Hematopoietic multipotent progenitor cell treated with erythropoietin and hydrocortisone succinate and interleukin-3 and kit ligand, for 8 days (in vitro differentiated cells): ENCODE measurements around the gene GTF2H3.
"Not testable (repeated sequence)": the region's sequence is repeated elsewhere in the genome, so short reads cannot be mapped to it uniquely, and the experiment has no call there.

Experiments
- DNase-seq: peaks from one replicate; pipeline ENCODE4 v3.0.0-alpha.2; 2015

The GTF2H3 gene

DNA sequence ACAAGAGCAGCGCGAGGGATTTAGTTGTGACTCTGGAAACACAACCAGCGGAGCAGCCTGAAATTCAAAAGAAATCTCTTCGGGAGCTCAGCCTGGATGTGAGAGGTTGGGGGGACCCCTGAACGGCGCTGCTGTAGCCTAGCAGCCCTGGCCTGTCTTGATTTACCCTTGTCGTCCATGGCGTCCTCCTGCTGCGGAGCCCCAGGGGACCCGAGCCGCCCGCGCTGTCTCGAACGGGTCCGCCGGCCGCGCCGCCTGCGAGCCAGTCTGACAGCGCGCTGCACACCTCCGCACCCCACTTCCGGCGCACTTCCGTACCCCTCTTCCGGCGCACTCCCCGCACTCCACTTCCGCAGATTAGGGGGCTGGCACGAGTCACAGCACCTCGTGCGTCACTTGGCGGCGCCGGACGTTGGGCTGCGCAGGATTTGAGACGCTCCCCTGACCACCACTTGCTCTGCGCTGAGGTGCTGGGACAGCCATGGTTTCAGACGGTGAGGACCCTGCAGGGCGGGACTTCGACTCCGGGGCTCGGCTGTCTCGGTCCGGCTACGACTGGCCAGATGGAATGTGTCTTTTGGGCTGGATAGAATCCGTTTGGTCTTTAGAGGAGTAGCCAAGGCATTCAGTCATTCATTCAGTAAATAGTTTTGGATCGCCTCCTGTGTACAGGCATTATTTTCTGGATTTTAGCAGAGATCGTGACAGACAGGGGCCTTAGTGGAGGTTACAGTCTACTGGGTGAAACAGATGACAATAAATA lies at the start of gene GTF2H3, which contains the start of gene EIF2B1:
TSS of gene GTF2H3 (plus strand) at position 451 of the 763 bp plus-strand sequence. CDS start at position 482, 31 bp downstream.
TSS of gene EIF2B1 (minus strand) at position 308 of the 763 bp plus-strand sequence. CDS start at position 179, 129 bp downstream.
- peak; percentile 98 for DNase-seq

GRCh38 chr12:123591702-123592481 lies 41.7 kb upstream of the GTF2H3 start:
- DNase-seq, result no peak

DNA sequence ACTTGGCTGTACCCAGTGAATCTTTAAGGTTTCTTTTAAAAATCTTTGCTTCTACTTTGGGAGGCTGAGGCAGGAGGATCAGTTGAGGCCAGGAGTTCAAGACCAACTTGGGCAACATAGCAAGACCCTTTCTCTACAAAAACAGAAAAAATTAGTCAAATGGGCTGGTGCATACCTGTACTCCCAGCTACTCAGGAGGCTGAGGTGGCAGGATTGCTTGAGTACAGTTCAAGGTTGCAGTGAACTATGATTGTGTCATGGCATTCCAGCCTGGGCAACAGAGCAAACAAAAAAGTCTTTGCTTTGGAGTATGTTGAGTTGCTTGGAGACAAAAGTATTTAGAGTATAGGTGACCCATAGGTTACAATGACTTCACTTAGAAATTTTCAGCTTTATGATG lies 37.9 kb upstream of the GTF2H3 start:
- DNase-seq, result no peak

DNA sequence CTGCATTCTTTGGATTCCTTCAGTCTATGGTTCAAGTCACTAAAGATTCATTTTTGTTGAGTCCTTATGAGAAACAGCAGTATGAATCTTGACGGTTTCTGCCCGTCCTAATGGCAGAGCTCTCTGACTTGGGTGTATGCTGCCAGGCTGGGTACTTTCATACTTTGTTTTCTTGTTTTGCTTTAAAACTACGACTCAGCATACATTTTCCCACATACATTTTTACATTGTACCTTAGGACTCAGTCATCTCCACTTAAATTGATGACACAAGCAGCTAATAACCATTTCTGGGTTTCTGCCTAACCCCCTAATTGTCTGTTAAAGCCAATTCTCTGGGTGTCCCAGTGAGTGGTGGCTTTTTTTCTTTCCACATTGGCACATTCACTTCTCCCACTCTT lies 36.5 kb upstream of the GTF2H3 start:
- no peak for DNase-seq

DNA sequence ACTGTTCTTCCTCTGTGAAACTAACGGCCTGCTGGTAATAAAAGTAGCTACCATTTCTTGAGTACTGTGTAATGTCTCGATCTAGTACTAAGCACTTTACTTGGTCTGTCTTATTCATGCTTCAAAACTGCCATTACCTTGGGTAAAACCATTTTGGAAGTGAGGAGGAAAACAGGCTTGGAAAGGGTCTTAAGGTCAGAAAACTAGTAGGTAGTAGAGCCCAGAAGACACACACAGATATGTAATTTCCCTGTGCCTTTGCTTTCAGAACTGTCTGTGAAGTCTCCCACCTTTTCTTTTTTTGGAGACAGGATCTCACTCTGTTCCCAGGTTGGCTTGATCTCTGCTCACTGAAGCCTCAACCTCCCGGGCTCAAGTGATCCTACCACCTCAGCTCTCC lies 35.1 kb upstream of the GTF2H3 start:
- no peak for DNase-seq

GRCh38 chr12:123599310-123599709 lies 34.3 kb upstream of the GTF2H3 start:
- DNase-seq, result no peak

DNA sequence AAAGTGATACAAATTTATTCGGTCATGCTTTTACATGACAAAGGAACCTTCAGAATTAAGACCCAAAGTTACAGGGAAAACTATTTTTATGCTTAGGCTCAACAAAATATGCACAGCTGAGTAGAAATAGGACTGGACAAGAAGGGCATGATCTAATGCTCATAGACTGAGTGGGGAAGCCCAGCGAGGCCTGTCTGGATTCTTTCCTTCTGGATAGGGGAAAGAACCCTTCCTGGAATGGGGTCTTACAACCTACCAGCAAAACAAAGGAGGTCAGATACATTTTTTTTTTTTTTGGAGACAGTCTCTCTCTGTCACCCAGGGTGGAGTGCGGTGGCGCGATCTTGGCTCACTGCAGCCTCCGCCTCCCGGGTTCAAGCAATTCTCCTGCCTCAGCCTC lies 33.9 kb upstream of the GTF2H3 start:
- no peak for DNase-seq

GRCh38 chr12:123601602-123602489 lies 31.8 kb upstream of the GTF2H3 start, which contains the start of gene DDX55:
DDX55 (plus strand) TSS chr12:123602099; CDS start chr12:123602149, 50 bp downstream.
- DNase-seq, result peak; percentile 87

DNA sequence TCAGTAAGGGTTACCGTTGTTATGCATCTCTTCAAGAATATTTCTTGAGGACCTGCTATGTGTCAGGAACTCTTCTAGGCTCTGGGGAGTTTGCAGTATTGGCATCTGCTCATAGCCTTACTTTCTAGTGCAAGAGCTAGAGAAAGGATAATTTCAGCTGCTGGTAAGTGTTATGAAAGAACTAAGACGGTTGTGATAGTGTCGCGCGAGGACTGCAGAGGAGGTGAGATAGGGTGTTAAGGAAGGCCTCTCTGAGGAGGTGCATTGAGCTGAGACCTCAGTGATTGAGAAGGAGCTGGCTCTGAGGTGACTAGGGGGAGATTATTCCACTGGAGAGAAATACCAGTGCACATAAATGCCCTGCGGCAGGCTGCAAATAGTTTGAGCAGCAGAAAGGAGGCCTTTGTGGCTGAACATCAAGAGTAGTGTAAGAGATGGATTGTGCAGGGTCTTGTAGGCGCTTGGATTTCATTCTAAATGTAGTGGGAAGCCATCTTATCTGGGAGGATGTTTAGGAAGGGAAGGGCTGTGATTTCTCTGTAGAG lies 30.9 kb upstream of the GTF2H3 start:
- DNase-seq, result peak; percentile 42

- not testable (repeated sequence) for DNase-seq
Observed at GRCh38 chr12:123603495-123603894, 30.1 kb upstream of the GTF2H3 start.

DNA sequence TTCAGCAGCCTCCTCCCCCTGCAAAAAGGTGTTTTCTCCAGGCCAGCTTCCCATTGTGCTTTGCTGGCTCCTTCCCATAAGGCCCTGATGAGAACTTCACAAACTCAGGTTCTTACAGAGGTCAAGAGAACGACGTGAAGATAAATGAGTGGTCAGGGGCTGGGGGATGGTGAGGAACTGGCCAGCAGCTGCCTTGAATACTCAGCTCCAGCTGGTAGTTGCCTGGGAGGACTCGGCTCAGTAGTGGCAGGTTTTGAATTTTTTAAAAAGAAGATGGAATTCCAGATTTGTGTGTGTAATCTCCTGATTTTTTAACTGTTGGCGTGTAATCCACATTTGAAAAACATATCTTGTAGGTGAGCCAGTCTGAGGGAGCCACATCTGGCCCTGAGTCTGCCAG lies 25.9 kb upstream of the GTF2H3 start:
- no peak for DNase-seq

- no peak for DNase-seq
Observed at GRCh38 chr12:123608182-123608581, 25.4 kb upstream of the GTF2H3 start.

- no peak for DNase-seq
Observed at GRCh38 chr12:123614110-123614509, 19.5 kb upstream of the GTF2H3 start.

GRCh38 chr12:123614531-123614930 lies 19.1 kb upstream of the GTF2H3 start:
- no peak for DNase-seq

GRCh38 chr12:123617144-123617543 lies 16.5 kb upstream of the GTF2H3 start:
- no peak for DNase-seq

DNA sequence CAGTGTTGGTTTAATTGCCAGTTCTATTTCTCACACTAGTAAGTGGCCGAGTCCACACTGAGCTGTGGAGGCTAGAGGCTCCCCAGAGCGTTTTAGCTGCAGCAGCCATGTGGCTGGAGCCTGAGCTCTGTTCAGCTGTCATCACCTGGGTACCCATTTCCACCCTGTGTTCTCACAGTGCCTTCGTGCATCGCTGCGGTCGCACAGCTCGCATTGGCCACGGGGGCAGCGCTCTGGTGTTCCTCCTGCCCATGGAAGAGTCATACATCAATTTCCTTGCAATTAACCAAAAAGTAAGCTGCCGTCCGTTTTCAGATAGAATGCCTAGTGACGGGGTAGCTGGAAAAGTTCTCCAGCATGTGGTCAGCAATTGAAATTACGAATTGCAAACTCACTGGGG lies 16.0 kb upstream of the GTF2H3 start:
- DNase-seq, result no peak

- DNase-seq, result no peak
Observed at GRCh38 chr12:123621101-123621500, 12.5 kb upstream of the GTF2H3 start.

DNA sequence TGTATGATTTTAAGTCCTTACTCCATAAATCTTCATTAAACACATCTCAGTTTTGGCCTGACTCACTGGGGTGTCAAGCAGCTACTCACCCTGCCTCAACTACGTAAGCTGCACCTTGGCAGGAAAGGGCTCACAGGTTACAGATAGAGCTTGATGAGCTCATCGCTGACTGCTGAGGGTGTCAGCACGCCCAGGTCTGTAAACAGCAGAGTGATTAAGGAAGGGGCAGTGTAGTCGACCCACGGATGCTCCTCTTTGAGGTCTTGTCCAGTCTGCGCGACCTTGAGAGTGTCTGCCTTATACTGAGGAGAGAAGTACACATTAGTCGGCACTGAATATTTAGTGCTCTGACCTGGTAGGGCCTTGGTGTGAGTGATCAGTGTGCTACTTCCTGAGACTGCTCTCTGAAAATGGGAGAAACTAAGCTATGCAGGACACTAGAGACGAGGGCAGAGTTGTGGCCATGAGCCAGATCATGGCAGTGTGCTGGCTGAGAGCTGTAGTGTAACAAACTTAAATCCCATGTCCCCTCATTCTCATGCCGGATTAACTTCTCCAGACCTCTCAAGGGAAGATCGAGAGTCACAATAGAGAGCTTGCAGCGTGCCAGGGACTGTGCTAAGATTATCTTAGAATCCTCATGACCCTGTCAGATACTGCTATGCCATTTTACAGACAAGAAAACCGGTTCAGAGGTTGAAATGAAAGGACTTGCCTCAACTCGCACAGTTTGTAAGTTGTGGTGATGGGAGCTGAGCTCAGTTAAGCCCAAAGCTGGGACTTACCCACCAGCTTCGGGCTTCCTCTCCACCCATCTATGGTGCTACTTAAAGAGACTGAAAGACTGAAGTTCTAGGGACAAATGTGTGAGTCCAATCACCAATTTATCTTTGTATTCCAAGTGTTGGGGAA lies 11.8 kb upstream of the GTF2H3 start:
- DNase-seq, result no peak

GRCh38 chr12:123634142-123634561 lies 523 bp downstream of the GTF2H3 start:
- no peak for DNase-seq

- no peak for DNase-seq
Observed at GRCh38 chr12:123643911-123644310, 10.3 kb downstream of the GTF2H3 start.

GRCh38 chr12:123645380-123645779 lies 11.8 kb downstream of the GTF2H3 start:
- DNase-seq, result no peak
